Measurements from ENCODE around the gene BACH2.

- TF ChIP-seq, protein P1, sequence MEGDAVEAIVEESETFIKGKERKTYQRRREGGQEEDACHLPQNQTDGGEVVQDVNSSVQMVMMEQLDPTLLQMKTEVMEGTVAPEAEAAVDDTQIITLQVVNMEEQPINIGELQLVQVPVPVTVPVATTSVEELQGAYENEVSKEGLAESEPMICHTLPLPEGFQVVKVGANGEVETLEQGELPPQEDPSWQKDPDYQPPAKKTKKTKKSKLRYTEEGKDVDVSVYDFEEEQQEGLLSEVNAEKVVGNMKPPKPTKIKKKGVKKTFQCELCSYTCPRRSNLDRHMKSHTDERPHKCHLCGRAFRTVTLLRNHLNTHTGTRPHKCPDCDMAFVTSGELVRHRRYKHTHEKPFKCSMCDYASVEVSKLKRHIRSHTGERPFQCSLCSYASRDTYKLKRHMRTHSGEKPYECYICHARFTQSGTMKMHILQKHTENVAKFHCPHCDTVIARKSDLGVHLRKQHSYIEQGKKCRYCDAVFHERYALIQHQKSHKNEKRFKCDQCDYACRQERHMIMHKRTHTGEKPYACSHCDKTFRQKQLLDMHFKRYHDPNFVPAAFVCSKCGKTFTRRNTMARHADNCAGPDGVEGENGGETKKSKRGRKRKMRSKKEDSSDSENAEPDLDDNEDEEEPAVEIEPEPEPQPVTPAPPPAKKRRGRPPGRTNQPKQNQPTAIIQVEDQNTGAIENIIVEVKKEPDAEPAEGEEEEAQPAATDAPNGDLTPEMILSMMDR (IDR thresholded peaks at IDR 0.05; ENCODE audit: insufficient read depth, low read length, poor library complexity, severe bottlenecking), result peak; percentile 35
- TF ChIP-seq EZH2phosphoT487 (conservative IDR thresholded peaks at IDR 0.05; ENCODE audit: low read length), result no peak
These were observed 117.2 kb downstream of the BACH2 start for GRCh38 chr6:90179190-90180169.
